GM18868 (cell line): Measurements from ENCODE around the gene KLF15.

Experiments used
- ATAC-seq: cut with Tn5 transposase; IDR thresholded peaks from one replicate; pipeline ENCODE4 v1.9.1; 2021; ENCODE audit warnings: mild to moderate bottlenecking, moderate library complexity; ENCODE audit not compliant: unreplicated experiment

KLF15 gene

GRCh38 chr3:126389794-126390146, 32.6 kb upstream of the KLF15 start:
- no peak for ATAC-seq

- ATAC-seq, result peak; percentile 78
These were observed 32.0 kb upstream of the KLF15 start for GRCh38 chr3:126389112-126389793.

- ATAC-seq, result no peak
These were observed 24.8 kb upstream of the KLF15 start for GRCh38 chr3:126381966-126382365.

GRCh38 chr3:126380011-126380768, 23.0 kb upstream of the KLF15 start:
- ATAC-seq, result no peak

GRCh38 chr3:126378341-126378751, 21.1 kb upstream of the KLF15 start:
- ATAC-seq, result no peak

- ATAC-seq, result no peak
These were observed 20.0 kb upstream of the KLF15 start for GRCh38 chr3:126377211-126377610.

GRCh38 chr3:126376444-126376843, 19.2 kb upstream of the KLF15 start:
- ATAC-seq, result no peak

GRCh38 chr3:126375835-126376331, 18.7 kb upstream of the KLF15 start:
- no peak for ATAC-seq

- ATAC-seq, result no peak
These were observed 16.7 kb upstream of the KLF15 start for GRCh38 chr3:126373682-126374601.

- no peak for ATAC-seq
These were observed 16.0 kb upstream of the KLF15 start for GRCh38 chr3:126373146-126373613.

- ATAC-seq, result no peak
These were observed 15.4 kb upstream of the KLF15 start for GRCh38 chr3:126372413-126373145.

- ATAC-seq, result no peak
These were observed 14.0 kb upstream of the KLF15 start for GRCh38 chr3:126371096-126371705.

GRCh38 chr3:126370606-126371005, 13.4 kb upstream of the KLF15 start:
- ATAC-seq, result no peak

GRCh38 chr3:126370055-126370454, 12.8 kb upstream of the KLF15 start:
- no peak for ATAC-seq

GRCh38 chr3:126369490-126369889, 12.3 kb upstream of the KLF15 start:
- no peak for ATAC-seq

- ATAC-seq, result no peak
These were observed 10.2 kb upstream of the KLF15 start for GRCh38 chr3:126367316-126367805.

- ATAC-seq, result no peak
These were observed 8.4 kb upstream of the KLF15 start for GRCh38 chr3:126365351-126366277.

- ATAC-seq, result peak; percentile 62
These were observed 7.6 kb upstream of the KLF15 start for GRCh38 chr3:126364731-126365301.
